Heart left ventricle (tissue), 16 donors: ENCODE measurements around the gene YPEL5. TPM values are rescaled to one million over a fixed set of nuclear protein-coding genes. Genes with fewer than 3 reads are reported as not detected.

Experiments used
- ATAC-seq, 4 donors: fragments of 200-7000 bp; cut with Tn5 transposase; one replicate each; pipeline ENCODE4 v1.9.1; 2020 to 2022; ENCODE audit warnings: moderate library complexity in 4 of 4, mild to moderate bottlenecking in 3 of 4, moderate number of reproducible peaks in 1 of 4
- DNase-seq, 5 donors: peaks; one replicate each; pipeline ENCODE4 v3.0.0-alpha.2; 2020
- H3K27ac ChIP-seq, 12 donors: fragments of 200-600 bp; sonication (generic) in 4 of 12; one replicate each; pipeline versions ENCODE4 v1.5.0 to v1.8.0; 2016 to 2022; ENCODE audit warnings: mild to moderate bottlenecking in 2 of 12
- H3K27me3 ChIP-seq, 9 donors: fragments of 200-600 bp; sonication (generic) in 2 of 9; one replicate each; pipeline versions ENCODE4 v1.5.1 to v1.8.0; 2016 to 2022; ENCODE audit warnings: mild to moderate bottlenecking in 3 of 9
- H3K36me3 ChIP-seq, 9 donors: fragments of 200-600 bp; sonication (generic) in 2 of 9; one replicate each; pipeline versions ENCODE4 v1.5.0 to v1.8.0; 2018 to 2022; ENCODE audit warnings: mild to moderate bottlenecking in 2 of 9
- H3K4me1 ChIP-seq, 12 donors: fragments of 200-600 bp; sonication (generic) in 4 of 12; one replicate each; pipeline versions ENCODE4 v1.5.0 to v1.8.0; 2016 to 2022; ENCODE audit warnings: mild to moderate bottlenecking in 3 of 12
- H3K4me3 ChIP-seq, 12 donors: fragments of 200-600 bp; sonication (generic) in 4 of 12; one replicate each; pipeline versions ENCODE4 v1.5.0 to v1.8.0; 2017 to 2022; ENCODE audit warnings: mild to moderate bottlenecking in 9 of 12, moderate library complexity in 4 of 12
- H3K9me3 ChIP-seq, 12 donors: fragments of 200-600 bp; sonication (generic) in 4 of 12; one replicate each; pipeline versions ENCODE4 v1.5.0 to v1.8.0; 2016 to 2022; ENCODE audit warnings: mild to moderate bottlenecking in 1 of 12
- POLR2A ChIP-seq, 2 donors: fragments of 450-650 bp; IDR thresholded peaks; one replicate each; pipeline ENCODE4 v1.6.1; 2017; ENCODE audit warnings: antibody characterized with exemption in 2 of 2, mild to moderate bottlenecking in 2 of 2, moderate library complexity in 2 of 2
- WGBS, 4 donors: extraction: QIAGEN DNeasy Blood & Tissue Kit in 2 of 4; methylation state at CpG; one replicate each; pipeline versions ENCODE4 v1.1.5 to v1.1.7; 2013 to 2018; 5-methylcytosine and 5-hydroxymethylcytosine counted together
- intact Hi-C, 10 donors: fragments of 100-400 bp; cut with DNase I; formaldehyde crosslinking; loops; one replicate each; pipeline versions ENCODE4 v1.11.1 to v1.14.2; 2022
- polyA plus RNA-seq, 2 donors: library from polyadenylated mRNA; stranded (reverse); fragments of 200-250 nt; gene quantifications; one replicate each; pipeline ENCODE4 v1.2.3, GENCODE V29; 2013
- total RNA-seq, 9 donors: library from RNA; depleted of rRNA in 2 of 9; stranded (reverse); fragments of >200 nt in 2 of 9; fragmentation: NEBNext Ultra II Directional in 3 of 9; extraction: Animal tissue kit (Norgen Biotek cat#: 25700) in 3 of 9; gene quantifications; one replicate each; pipeline versions ENCODE4 v1.1.0 to v1.2.4, GENCODE V29; 2016 to 2023
- TF ChIP-seq, protein P1 (sequence below), 12 donors: fragments of 200-600 bp; sonication (generic) in 4 of 12; IDR thresholded peaks; one replicate each; pipeline versions ENCODE4 v1.5.0 to v1.8.0; 2018 to 2022; ENCODE audit warnings: antibody characterized with exemption in 12 of 12, mild to moderate bottlenecking in 5 of 12
- donor health status: ischemic (EF 13 %, LVEDD 7.1; RV severe dilation, severe dysfunction).
- donor health status: healthy with polysubstance abuse.
- donor health status: DM: no; HTN: yes; CAD: no.
- donor health status: DM: no; HTN: no; CAD: no.
- donor health status: ischemic (EF 25% LVEDD 6.9; RV normal size, moderate dysfunction).
- donor health status: ischemic (EF 25% LVEDD 5.7; RV mildly dilated, moderate dysfunction).
- donor health status: healthy.
- donor health status: DM: yes; HTN: yes; CAD: no.
- donor health status: ischemic (EF 35%, LVEDD 5.7; RV mildly dilated, moderate dysfunction).
- donor health status: nonischemic (EF 11% LVEDD 7.7; RV severe dilation, severe dysfunction).
- donor health status: DM: yes; HTN: yes; CAD: no.
- donor health status: PGD.
- donor health status: ischemic (EF 29% LVEDD 5.4; RV normal size, mild dysfunction).
- donor health status: nonischemic (EF 23%, LVEDD 6.1; RV moderate dilation, normal function).

Gene YPEL5
- total and polyA plus RNA-seq, 11 donors, result 36.4 to 90.6 (median 57.7) TPM

DNA sequence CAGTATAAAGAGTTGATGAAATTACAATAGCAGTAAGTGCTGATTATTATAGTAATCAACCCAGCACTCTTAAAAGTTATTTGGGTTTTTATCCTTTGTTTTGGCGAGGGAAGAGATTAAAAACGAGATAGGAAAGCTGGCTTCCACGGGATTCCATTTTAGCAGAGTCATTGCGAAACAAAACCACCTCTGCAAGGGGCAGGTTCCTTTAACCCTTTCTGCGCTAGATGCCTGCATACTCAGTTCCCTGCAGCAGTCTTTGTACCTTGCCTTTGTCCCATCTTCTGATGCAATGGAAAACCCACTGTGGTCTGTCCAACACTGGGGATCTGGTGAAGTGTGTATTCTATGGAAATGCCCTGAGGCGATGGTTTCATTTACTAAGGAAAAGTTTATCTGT is 2.7 kb downstream of the YPEL5 start:
- Histone ChIP-seq H3K4me3 (peak overlapping the region in 1 of 12 donors; percentile 3), H3K4me1 (peaks cover 5 to 60% (median 44%) of the 10 kb centered on the region in 12 donors), H3K27ac (no peak overlapping the region), H3K9me3 (no peaks in the 10 kb centered on the region), H3K36me3 (peaks cover 0 to 53% (median 29%) of the 10 kb centered on the region in 9 donors), H3K27me3 (no peaks in the 10 kb centered on the region)
- intact Hi-C loops, result no loop called here
- 26 to 35% (median 30%) methylated on average over 6 of the region's 6 CpGs for WGBS, 4 donors
- no peak for DNase-seq
- no peak for TF ChIP-seq POLR2A (IDR thresholded peaks at IDR 0.05)
- TF ChIP-seq, protein P1, sequence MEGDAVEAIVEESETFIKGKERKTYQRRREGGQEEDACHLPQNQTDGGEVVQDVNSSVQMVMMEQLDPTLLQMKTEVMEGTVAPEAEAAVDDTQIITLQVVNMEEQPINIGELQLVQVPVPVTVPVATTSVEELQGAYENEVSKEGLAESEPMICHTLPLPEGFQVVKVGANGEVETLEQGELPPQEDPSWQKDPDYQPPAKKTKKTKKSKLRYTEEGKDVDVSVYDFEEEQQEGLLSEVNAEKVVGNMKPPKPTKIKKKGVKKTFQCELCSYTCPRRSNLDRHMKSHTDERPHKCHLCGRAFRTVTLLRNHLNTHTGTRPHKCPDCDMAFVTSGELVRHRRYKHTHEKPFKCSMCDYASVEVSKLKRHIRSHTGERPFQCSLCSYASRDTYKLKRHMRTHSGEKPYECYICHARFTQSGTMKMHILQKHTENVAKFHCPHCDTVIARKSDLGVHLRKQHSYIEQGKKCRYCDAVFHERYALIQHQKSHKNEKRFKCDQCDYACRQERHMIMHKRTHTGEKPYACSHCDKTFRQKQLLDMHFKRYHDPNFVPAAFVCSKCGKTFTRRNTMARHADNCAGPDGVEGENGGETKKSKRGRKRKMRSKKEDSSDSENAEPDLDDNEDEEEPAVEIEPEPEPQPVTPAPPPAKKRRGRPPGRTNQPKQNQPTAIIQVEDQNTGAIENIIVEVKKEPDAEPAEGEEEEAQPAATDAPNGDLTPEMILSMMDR (IDR thresholded peaks at IDR 0.05), result no peak
- ATAC-seq, result no peak

DNA sequence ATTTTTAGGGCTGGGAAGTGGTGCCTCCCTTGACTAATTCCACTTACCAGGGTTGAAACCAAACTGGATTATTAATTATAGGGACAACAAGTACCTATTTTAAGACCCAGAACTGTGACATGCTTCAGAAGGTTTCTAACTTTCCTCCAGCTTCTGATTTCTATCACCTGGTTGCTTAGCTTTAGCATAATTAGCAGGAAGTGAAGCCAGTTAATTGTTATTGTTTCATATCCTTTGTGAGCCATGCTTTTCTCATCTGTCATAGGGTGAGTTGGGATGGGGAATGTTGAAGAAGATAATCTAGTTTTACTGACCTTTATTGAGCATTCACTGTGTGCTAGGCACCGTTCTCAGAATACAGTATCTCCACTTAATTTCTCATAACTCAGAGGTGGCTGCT is 3.2 kb downstream of the YPEL5 start:
- peak overlapping the region in 1 of 12 donors; percentile 3 for H3K4me3 ChIP-seq
- H3K36me3 ChIP-seq, result peaks cover 0 to 57% (median 34%) of the 10 kb centered on the region in 9 donors
- TF ChIP-seq POLR2A (IDR thresholded peaks at IDR 0.05), result no peak
- TF ChIP-seq, protein P1 (IDR thresholded peaks at IDR 0.05), result no peak
- H3K27ac ChIP-seq, result peak overlapping the region in 2 of 12 donors; percentile 9 to 19
- no peaks in the 10 kb centered on the region for H3K9me3 ChIP-seq
- H3K4me1 ChIP-seq, result peaks cover 5 to 64% (median 46%) of the 10 kb centered on the region in 12 donors
- intact Hi-C loops, result no loop called here
- 33 to 48% (median 45%) methylated on average over 1 of the region's 1 CpG for WGBS, 4 donors
- ATAC-seq (no peak), DNase-seq (no peak)
- no peaks in the 10 kb centered on the region for H3K27me3 ChIP-seq

DNA sequence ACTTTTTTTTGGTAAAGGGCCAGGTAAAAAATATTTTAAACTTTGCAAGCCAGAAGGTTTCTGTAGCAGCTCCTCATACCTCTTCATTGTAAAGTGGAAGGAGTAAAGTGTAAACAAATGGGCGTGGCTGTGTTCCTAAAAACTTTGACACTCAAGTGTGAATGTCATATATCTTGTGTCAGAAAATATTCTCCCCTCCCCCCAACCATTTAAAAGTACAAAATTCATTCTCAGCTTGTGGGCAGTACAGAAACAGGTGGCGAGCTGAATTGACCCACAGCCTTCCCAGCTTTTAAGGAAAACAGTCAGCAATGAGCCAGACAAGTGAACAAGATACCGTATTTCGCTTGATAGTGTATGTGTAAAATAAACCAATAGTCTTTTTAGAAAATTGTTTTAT is 4.0 kb downstream of the YPEL5 start:
- intact Hi-C loops, result no loop called here
- ATAC-seq (no peak), DNase-seq (no peak)
- Histone ChIP-seq H3K27ac (peak overlapping the region in 2 of 12 donors; percentile 9 to 19), H3K4me3 (no peak overlapping the region), H3K9me3 (no peaks in the 10 kb centered on the region), H3K36me3 (peaks cover 0 to 65% (median 40%) of the 10 kb centered on the region in 9 donors), H3K4me1 (peaks cover 5 to 67% (median 44%) of the 10 kb centered on the region in 12 donors), H3K27me3 (no peaks in the 10 kb centered on the region)
- 72 to 87% (median 83%) methylated on average over 4 of the region's 4 CpGs for WGBS, 4 donors
- TF ChIP-seq, protein P1 (IDR thresholded peaks at IDR 0.05), result no peak
- TF ChIP-seq POLR2A (IDR thresholded peaks at IDR 0.05), result no peak

DNA sequence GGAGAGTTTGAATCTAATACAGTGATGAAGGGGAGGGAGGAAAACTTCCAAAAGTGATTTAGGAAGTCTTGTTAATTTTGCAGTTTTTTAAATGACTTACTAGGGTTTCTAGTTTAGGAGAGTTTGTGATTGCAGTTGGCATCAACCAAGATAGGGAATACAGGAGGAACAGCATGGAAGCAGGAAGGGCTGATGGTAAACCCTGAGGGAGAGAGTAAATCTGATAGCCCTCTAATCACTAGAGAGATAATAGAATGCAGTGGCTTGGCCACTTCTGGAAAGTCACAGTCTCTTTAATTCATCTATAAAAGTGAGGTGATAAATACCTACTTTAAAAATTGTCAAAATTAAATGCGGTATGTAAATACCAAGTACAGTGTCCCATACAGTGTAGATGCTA is 5.6 kb downstream of the YPEL5 start:
- TF ChIP-seq POLR2A (IDR thresholded peaks at IDR 0.05), result no peak
- TF ChIP-seq, protein P1 (IDR thresholded peaks at IDR 0.05), result no peak
- ATAC-seq (no peak), DNase-seq (no peak)
- 89 to 98% (median 95%) methylated on average over 1 of the region's 1 CpG for WGBS, 4 donors
- Histone ChIP-seq H3K27me3 (no peaks in the 10 kb centered on the region), H3K36me3 (peaks cover 0 to 81% (median 54%) of the 10 kb centered on the region in 9 donors), H3K9me3 (no peaks in the 10 kb centered on the region), H3K4me3 (no peak overlapping the region), H3K27ac (no peak overlapping the region), H3K4me1 (peaks cover 5 to 68% (median 41%) of the 10 kb centered on the region in 12 donors)
- intact Hi-C loops, result no loop called here
